SK-N-SH (cell line): Measurements from ENCODE around the gene MEIS1. TPM values are rescaled to one million over a fixed set of nuclear protein-coding genes. Genes with fewer than 3 reads are reported as not detected.

Experiments
- CTCF ChIA-PET: fragments of 300-600, 350-600 bp; formaldehyde crosslinking; extraction: SDS; loops from one replicate; lab custom pipeline; 2021; lab: Yijun Ruan, JAX
- POLR2A ChIA-PET: fragments of 350-600 bp; sonication (Branson Sonifier 250); formaldehyde crosslinking; extraction: SDS; loops from one replicate; lab custom pipeline; 2020; ENCODE audit warnings: antibody characterized with exemption, inconsistent platforms; lab: Yijun Ruan, JAX
- DNase-seq: peaks from one replicate; pipeline ENCODE4 v3.0.0; 2012
- H2AFZ ChIP-seq: fragments of 200-600 bp; sonication (generic); 2 replicates; pipeline ENCODE4 v1.8.1; 2016; ENCODE audit warnings: antibody characterized with exemption, mild to moderate bottlenecking, low read depth
- H3F3A ChIP-seq: fragments of 200-600 bp; sonication (generic); replicated peaks from 2 replicates; pipeline ENCODE3; 2016; ENCODE audit warnings: antibody characterized with exemption, mild to moderate bottlenecking; ENCODE audit not compliant: insufficient read depth
- H3K27ac ChIP-seq, 2 experiments: fragments of 200-500 bp in 1 of 2; fragments of 200-600 bp in 1 of 2; sonication (Bioruptor generic) in 1 of 2; sonication (generic), shearing (Covaris generic) in 1 of 2; 2 replicates each; pipeline versions ENCODE4 v1.5.1 to v1.6.1; 2014 to 2016; ENCODE audit warnings: low read depth in 2 of 2, inconsistent platforms in 1 of 2, low read length in 1 of 2, mild to moderate bottlenecking in 1 of 2, mixed read lengths in 1 of 2
- H3K27me3 ChIP-seq: fragments of 200-600 bp; sonication (generic), shearing (Covaris generic); 2 replicates; pipeline ENCODE4 v1.6.1; 2016; ENCODE audit warnings: mixed run types; ENCODE audit not compliant: insufficient read depth
- H3K36me3 ChIP-seq, 2 experiments: fragments of 200-500 bp in 1 of 2; fragments of 200-600 bp in 1 of 2; sonication (Bioruptor generic) in 1 of 2; sonication (generic) in 1 of 2; replicated peaks in 1 of 2; 2 replicates each; pipeline versions ENCODE3 to v1.5.1; 2014 to 2016; ENCODE audit warnings: low read length in 1 of 2, mild to moderate bottlenecking in 1 of 2; ENCODE audit not compliant: insufficient read depth in 2 of 2, control insufficient read depth in 1 of 2
- H3K4me1 ChIP-seq, 2 experiments: fragments of 200-500 bp in 1 of 2; fragments of 200-600 bp in 1 of 2; sonication (Bioruptor generic) in 1 of 2; sonication (generic), shearing (Covaris generic) in 1 of 2; 2 replicates each; pipeline versions ENCODE4 v1.5.1 to v1.6.1; 2014 to 2016; ENCODE audit warnings: low read depth in 1 of 2, low read length in 1 of 2, mixed run types in 1 of 2; ENCODE audit not compliant: insufficient read depth in 2 of 2, control insufficient read depth in 1 of 2
- H3K4me2 ChIP-seq: fragments of 200-600 bp; sonication (generic), shearing (Covaris generic); 2 replicates; pipeline ENCODE4 v1.6.1; 2017; ENCODE audit warnings: mixed run types
- H3K4me3 ChIP-seq, 2 experiments: fragments of 200-500 bp in 1 of 2; fragments of 200-600 bp in 1 of 2; sonication (Bioruptor generic) in 1 of 2; sonication (generic), shearing (Covaris generic) in 1 of 2; 2 replicates each; pipeline versions ENCODE4 v1.5.1 to v1.8.1; 2014 to 2016; ENCODE audit warnings: low read depth in 2 of 2, inconsistent platforms in 1 of 2, low read length in 1 of 2, mild to moderate bottlenecking in 1 of 2, mixed read lengths in 1 of 2, moderate library complexity in 1 of 2
- H3K79me2 ChIP-seq: fragments of 200-600 bp; sonication (generic); 2 replicates; pipeline ENCODE4 v1.8.1; 2017; ENCODE audit warnings: mild to moderate bottlenecking; ENCODE audit not compliant: insufficient read depth
- H3K9ac ChIP-seq: fragments of 200-600 bp; sonication (generic); 2 replicates; pipeline ENCODE4 v1.6.1; 2017; ENCODE audit warnings: mixed run types
- H3K9me2 ChIP-seq: fragments of 200-600 bp; sonication (generic); 2 replicates; pipeline ENCODE4 v1.6.1; 2017; ENCODE audit warnings: mixed run types
- H3K9me3 ChIP-seq: fragments of 200-600 bp; sonication (generic); 2 replicates; pipeline ENCODE4 v1.6.1; 2017; ENCODE audit warnings: mixed run types, mild to moderate bottlenecking, moderate library complexity
- H4K20me1 ChIP-seq: fragments of 200-600 bp; sonication (generic); 2 replicates; pipeline ENCODE4 v1.6.1; 2017; ENCODE audit warnings: mild to moderate bottlenecking, mixed run types; ENCODE audit not compliant: insufficient read depth
- FOSL2 ChIP-seq: IDR thresholded peaks from 2 replicates; pipeline ENCODE4 v1.4.0; 2012; ENCODE audit warnings: low read depth, mild to moderate bottlenecking, moderate library complexity, borderline replicate concordance
- GABPA ChIP-seq: IDR thresholded peaks from 2 replicates; pipeline ENCODE4 v1.4.0; 2012; ENCODE audit warnings: low read depth, mild to moderate bottlenecking
- GATA2 ChIP-seq: sonication (generic); formaldehyde crosslinking; IDR thresholded peaks from 2 replicates; pipeline ENCODE4 v1.5.0; 2020; ENCODE audit warnings: mild to moderate bottlenecking, missing genetic modification reagents
- MAX ChIP-seq: IDR thresholded peaks from 2 replicates; pipeline ENCODE4 v1.4.0; 2012; ENCODE audit warnings: low read depth
- MEF2A ChIP-seq: IDR thresholded peaks from 2 replicates; pipeline ENCODE4 v1.4.0; 2012; ENCODE audit warnings: low read depth, borderline replicate concordance
- RAD21 ChIP-seq: IDR thresholded peaks from 2 replicates; pipeline ENCODE4 v1.6.1; 2012; ENCODE audit warnings: mild to moderate bottlenecking, low read length
- REST ChIP-seq: IDR thresholded peaks from 2 replicates; pipeline ENCODE4 v1.6.1; 2012; ENCODE audit warnings: mild to moderate bottlenecking, low read depth, low read length, moderate library complexity
- RXRA ChIP-seq: IDR thresholded peaks from 2 replicates; pipeline ENCODE4 v1.4.0; 2012; ENCODE audit warnings: low read depth, mild to moderate bottlenecking, borderline replicate concordance
- TAF1 ChIP-seq: IDR thresholded peaks from 2 replicates; pipeline ENCODE4 v1.6.1; 2012; ENCODE audit warnings: low read depth, mild to moderate bottlenecking, low read length, moderate library complexity, borderline replicate concordance
- TEAD4 ChIP-seq: IDR thresholded peaks from 2 replicates; pipeline ENCODE4 v1.4.0; 2012; ENCODE audit warnings: mild to moderate bottlenecking, borderline replicate concordance; ENCODE audit not compliant: insufficient read depth
- USF1 ChIP-seq: IDR thresholded peaks from 2 replicates; pipeline ENCODE4 v1.4.0; 2012; ENCODE audit warnings: low read depth, borderline replicate concordance
- USF2 ChIP-seq: fragments of 150-350 bp; IDR thresholded peaks from 2 replicates; pipeline ENCODE4 v1.6.1; 2017; ENCODE audit warnings: antibody characterized with exemption, low read length, low read depth, borderline replicate concordance
- WGBS: methylation state at CpG from one replicate; pipeline ENCODE4 v1.1.6; 2017; ENCODE audit warnings: low lambda C conversion rate; 5-methylcytosine and 5-hydroxymethylcytosine counted together
- polyA plus RNA-seq, 3 experiments: library from polyadenylated mRNA; depleted of rRNA; stranded (reverse); fragments of >200 nt; gene quantifications; 2 replicates each; pipeline ENCODE4 v1.2.3, GENCODE V29; 2012

Gene MEIS1
- polyA plus RNA-seq, 1 of the 3 experiments (the other 2 are of a cell fraction) = 16.9 TPM

- Histone ChIP-seq H3F3A (peaks cover 5% of the 10 kb centered on the region), H3K27ac (no peak overlapping the region), H2AFZ (no peak overlapping the region), H3K9me2 (no peaks in the 10 kb centered on the region), H3K4me3 (no peak overlapping the region), H3K36me3 (peaks cover 71 to 96% of the 10 kb centered on the region in 2 experiments), H4K20me1 (peaks cover 6% of the 10 kb centered on the region; the same call in 1 of the 2 replicates), H3K9me3 (no peaks in the 10 kb centered on the region), H3K27me3 (no peaks in the 10 kb centered on the region), H3K4me2 (no peak overlapping the region), H3K9ac (no peak overlapping the region), H3K4me1 (peaks cover 18 to 23% of the 10 kb centered on the region in 2 experiments; a peak in 3 of 4 replicates), H3K79me2 (0 out of 2 replicates have a peak, but pooled peaks cover 5% of the 10 kb centered on the region)
- WGBS = 80% methylated on average over 6 of the region's 6 CpGs
- no peak for DNase-seq
- TF ChIP-seq MAX (no peak), TAF1 (no peak), USF2 (no peak), GABPA (no peak), MEF2A (no peak), FOSL2 (no peak), TEAD4 (no peak), USF1 (no peak), RXRA (no peak), REST (no peak), GATA2 (CRISPR knock-in tag) (no peak), RAD21 (no peak)
- CTCF ChIA-PET = interaction anchor here (1.1 kb wide), 1 partner anchor 823 kb away, joined by 3 read pairs; no protein-coding TSS in a partner anchor
- POLR2A ChIA-PET = no interaction called here
Measured at GRCh38 chr2:66461664-66462500, 27.0 kb downstream of the MEIS1 start.
